T-helper 2 cell treated with Interferon-gamma antibody and Interleukin-4, amounts not matched to agents 100 ng/mL and 5 ng/mL, for 36 hours (primary cell): Measurements from ENCODE around the gene ACP1. TPM values are rescaled to one million over a fixed set of nuclear protein-coding genes. Genes with fewer than 3 reads are reported as not detected.
"Not testable (repeated sequence)": the region's sequence is repeated elsewhere in the genome, so short reads cannot be mapped to it uniquely, and the experiment has no call there.

Experiments used
- intact Hi-C: fragments of 100-400 bp; cut with micrococcal nuclease; formaldehyde crosslinking; loops from one replicate; pipeline ENCODE4 v1.15.1; 2023
- total RNA-seq: library from RNA; stranded (reverse); gene quantifications from 2 replicates; pipeline ENCODE4 v1.2.3, GENCODE V29; 2022

Gene ACP1
- total RNA-seq, 1 donor from 2014 or later, result 94.9 TPM

GRCh38 chr2:309148-309953 lies 44.6 kb downstream of the ACP1 start:
- intact Hi-C loops, result no loop called here

- intact Hi-C loops, result no loop called here
Observed at GRCh38 chr2:309954-310510, 45.3 kb downstream of the ACP1 start.

GRCh38 chr2:310994-311393 lies 46.2 kb downstream of the ACP1 start:
- intact Hi-C loops, result no loop called here

GRCh38 chr2:313991-314390 lies 49.2 kb downstream of the ACP1 start:
- intact Hi-C loops, result no loop called here

GRCh38 chr2:314561-315336 lies 50.0 kb downstream of the ACP1 start:
- intact Hi-C loops, result no loop called here

- intact Hi-C loops, result not testable (repeated sequence)
Observed at GRCh38 chr2:315925-316324, 51.2 kb downstream of the ACP1 start.

- intact Hi-C loops, result no loop called here
Observed at GRCh38 chr2:316381-316780, 51.6 kb downstream of the ACP1 start.

GRCh38 chr2:317501-318424 lies 53.0 kb downstream of the ACP1 start:
- intact Hi-C loops, result no loop called here

- intact Hi-C loops, result no loop called here
Observed at GRCh38 chr2:319059-319600, 54.4 kb downstream of the ACP1 start.

- intact Hi-C loops, result no loop called here
Observed at GRCh38 chr2:320561-320960, 55.8 kb downstream of the ACP1 start.

GRCh38 chr2:322326-322725 lies 57.6 kb downstream of the ACP1 start:
- intact Hi-C loops, result no loop called here

GRCh38 chr2:323035-323434 lies 58.3 kb downstream of the ACP1 start:
- intact Hi-C loops, result no loop called here

Other genes starting within 250 kb of the ACP1 start
- gene FAM110C, start 218.4 kb upstream of the ACP1 start, total RNA-seq, result 3.2 and 3.3 TPM in 2 replicates
- 13.9 and 15.6 TPM in 2 replicates for gene SH3YL1, start 915 bp upstream of the ACP1 start, total RNA-seq
- gene ALKAL2, start 23.1 kb downstream of the ACP1 start, total RNA-seq, result 0.80 and 2.1 TPM in 2 replicates